SK-N-SH (cell line): ENCODE data around the gene SLC25A42. TPM values are rescaled to one million over a fixed set of nuclear protein-coding genes. Genes with fewer than 3 reads are reported as not detected.

ENCODE experiments used
- CTCF ChIA-PET: fragments of 300-600, 350-600 bp; formaldehyde crosslinking; extraction: SDS; loops from one replicate; lab custom pipeline; 2021; lab: Yijun Ruan, JAX
- POLR2A ChIA-PET: fragments of 350-600 bp; sonication (Branson Sonifier 250); formaldehyde crosslinking; extraction: SDS; loops from one replicate; lab custom pipeline; 2020; ENCODE audit warnings: antibody characterized with exemption, inconsistent platforms; lab: Yijun Ruan, JAX
- DNase-seq: peaks from one replicate; pipeline ENCODE4 v3.0.0; 2012
- H2AFZ ChIP-seq: fragments of 200-600 bp; sonication (generic); 2 replicates; pipeline ENCODE4 v1.8.1; 2016; ENCODE audit warnings: antibody characterized with exemption, mild to moderate bottlenecking, low read depth
- H3F3A ChIP-seq: fragments of 200-600 bp; sonication (generic); replicated peaks from 2 replicates; pipeline ENCODE3; 2016; ENCODE audit warnings: antibody characterized with exemption, mild to moderate bottlenecking; ENCODE audit not compliant: insufficient read depth
- H3K27ac ChIP-seq, 2 experiments: fragments of 200-500 bp in 1 of 2; fragments of 200-600 bp in 1 of 2; sonication (Bioruptor generic) in 1 of 2; sonication (generic), shearing (Covaris generic) in 1 of 2; 2 replicates each; pipeline versions ENCODE4 v1.5.1 to v1.6.1; 2014 to 2016; ENCODE audit warnings: low read depth in 2 of 2, inconsistent platforms in 1 of 2, low read length in 1 of 2, mild to moderate bottlenecking in 1 of 2, mixed read lengths in 1 of 2
- H3K27me3 ChIP-seq: fragments of 200-600 bp; sonication (generic), shearing (Covaris generic); 2 replicates; pipeline ENCODE4 v1.6.1; 2016; ENCODE audit warnings: mixed run types; ENCODE audit not compliant: insufficient read depth
- H3K36me3 ChIP-seq, 2 experiments: fragments of 200-500 bp in 1 of 2; fragments of 200-600 bp in 1 of 2; sonication (Bioruptor generic) in 1 of 2; sonication (generic) in 1 of 2; replicated peaks in 1 of 2; 2 replicates each; pipeline versions ENCODE3 to v1.5.1; 2014 to 2016; ENCODE audit warnings: low read length in 1 of 2, mild to moderate bottlenecking in 1 of 2; ENCODE audit not compliant: insufficient read depth in 2 of 2, control insufficient read depth in 1 of 2
- H3K4me1 ChIP-seq, 2 experiments: fragments of 200-500 bp in 1 of 2; fragments of 200-600 bp in 1 of 2; sonication (Bioruptor generic) in 1 of 2; sonication (generic), shearing (Covaris generic) in 1 of 2; 2 replicates each; pipeline versions ENCODE4 v1.5.1 to v1.6.1; 2014 to 2016; ENCODE audit warnings: low read depth in 1 of 2, low read length in 1 of 2, mixed run types in 1 of 2; ENCODE audit not compliant: insufficient read depth in 2 of 2, control insufficient read depth in 1 of 2
- H3K4me2 ChIP-seq: fragments of 200-600 bp; sonication (generic), shearing (Covaris generic); 2 replicates; pipeline ENCODE4 v1.6.1; 2017; ENCODE audit warnings: mixed run types
- H3K4me3 ChIP-seq, 2 experiments: fragments of 200-500 bp in 1 of 2; fragments of 200-600 bp in 1 of 2; sonication (Bioruptor generic) in 1 of 2; sonication (generic), shearing (Covaris generic) in 1 of 2; 2 replicates each; pipeline versions ENCODE4 v1.5.1 to v1.8.1; 2014 to 2016; ENCODE audit warnings: low read depth in 2 of 2, inconsistent platforms in 1 of 2, low read length in 1 of 2, mild to moderate bottlenecking in 1 of 2, mixed read lengths in 1 of 2, moderate library complexity in 1 of 2
- H3K79me2 ChIP-seq: fragments of 200-600 bp; sonication (generic); 2 replicates; pipeline ENCODE4 v1.8.1; 2017; ENCODE audit warnings: mild to moderate bottlenecking; ENCODE audit not compliant: insufficient read depth
- H3K9ac ChIP-seq: fragments of 200-600 bp; sonication (generic); 2 replicates; pipeline ENCODE4 v1.6.1; 2017; ENCODE audit warnings: mixed run types
- H3K9me2 ChIP-seq: fragments of 200-600 bp; sonication (generic); 2 replicates; pipeline ENCODE4 v1.6.1; 2017; ENCODE audit warnings: mixed run types
- H3K9me3 ChIP-seq: fragments of 200-600 bp; sonication (generic); 2 replicates; pipeline ENCODE4 v1.6.1; 2017; ENCODE audit warnings: mixed run types, mild to moderate bottlenecking, moderate library complexity
- H4K20me1 ChIP-seq: fragments of 200-600 bp; sonication (generic); 2 replicates; pipeline ENCODE4 v1.6.1; 2017; ENCODE audit warnings: mild to moderate bottlenecking, mixed run types; ENCODE audit not compliant: insufficient read depth
- ELF1 ChIP-seq: IDR thresholded peaks from 2 replicates; pipeline ENCODE4 v1.4.0; 2012
- EZH2phosphoT487 ChIP-seq: fragments of 200-600 bp; sonication (generic); IDR thresholded peaks from 2 replicates; pipeline ENCODE4 v1.6.1; 2017; ENCODE audit warnings: low read depth, mixed run types, mild to moderate bottlenecking, antibody characterized with exemption, moderate library complexity, borderline replicate concordance
- FOSL2 ChIP-seq: IDR thresholded peaks from 2 replicates; pipeline ENCODE4 v1.4.0; 2012; ENCODE audit warnings: low read depth, mild to moderate bottlenecking, moderate library complexity, borderline replicate concordance
- FOXM1 ChIP-seq: IDR thresholded peaks from 2 replicates; pipeline ENCODE4 v1.4.0; 2012; ENCODE audit warnings: low read depth, mild to moderate bottlenecking
- GATA2 ChIP-seq: sonication (generic); formaldehyde crosslinking; IDR thresholded peaks from 2 replicates; pipeline ENCODE4 v1.5.0; 2020; ENCODE audit warnings: mild to moderate bottlenecking, missing genetic modification reagents
- NRF1 ChIP-seq: IDR thresholded peaks from 2 replicates; pipeline ENCODE4 v1.6.1; 2012; ENCODE audit warnings: low read depth, mild to moderate bottlenecking, low read length
- RCOR1 ChIP-seq: fragments of 150-350 bp; IDR thresholded peaks from 2 replicates; pipeline ENCODE4 v1.6.1; 2017; ENCODE audit warnings: antibody characterized with exemption, low read length
- TCF12 ChIP-seq: IDR thresholded peaks from 2 replicates; pipeline ENCODE4 v1.4.0; 2012
- TEAD4 ChIP-seq: IDR thresholded peaks from 2 replicates; pipeline ENCODE4 v1.4.0; 2012; ENCODE audit warnings: mild to moderate bottlenecking, borderline replicate concordance; ENCODE audit not compliant: insufficient read depth
- YY1 ChIP-seq: IDR thresholded peaks from 2 replicates; pipeline ENCODE4 v1.4.0; 2012; ENCODE audit warnings: low read depth, mild to moderate bottlenecking
- WGBS: methylation state at CpG from one replicate; pipeline ENCODE4 v1.1.6; 2017; ENCODE audit warnings: low lambda C conversion rate; 5-methylcytosine and 5-hydroxymethylcytosine counted together
- polyA plus RNA-seq, 3 experiments: library from polyadenylated mRNA; depleted of rRNA; stranded (reverse); fragments of >200 nt; gene quantifications; 2 replicates each; pipeline ENCODE4 v1.2.3, GENCODE V29; 2012
- TF ChIP-seq, protein P1 (sequence below): IDR thresholded peaks from 2 replicates; pipeline ENCODE4 v1.4.0; 2012; ENCODE audit warnings: low read depth, borderline replicate concordance
- TF ChIP-seq, protein P2 (sequence below): fragments of 150-350 bp; IDR thresholded peaks from 2 replicates; pipeline ENCODE4 v1.6.1; 2016; ENCODE audit warnings: mild to moderate bottlenecking, low read depth, low read length
- TF ChIP-seq, protein P3 (sequence below): IDR thresholded peaks from 2 replicates; pipeline ENCODE4 v1.6.1; 2012; ENCODE audit warnings: mild to moderate bottlenecking, low read depth, low read length, moderate library complexity
- TF ChIP-seq, protein P4 (sequence below): IDR thresholded peaks from 2 replicates; pipeline ENCODE4 v1.4.0; 2012; ENCODE audit warnings: low read depth, borderline replicate concordance
- TF ChIP-seq, protein P5 (sequence below): fragments of 150-350 bp; IDR thresholded peaks from 2 replicates; pipeline ENCODE4 v1.6.1; 2017; ENCODE audit warnings: antibody characterized with exemption, low read length, low read depth, borderline replicate concordance

The SLC25A42 gene
- polyA plus RNA-seq, 1 of the 3 experiments (the other 2 are of a cell fraction): 6.1 TPM

DNA sequence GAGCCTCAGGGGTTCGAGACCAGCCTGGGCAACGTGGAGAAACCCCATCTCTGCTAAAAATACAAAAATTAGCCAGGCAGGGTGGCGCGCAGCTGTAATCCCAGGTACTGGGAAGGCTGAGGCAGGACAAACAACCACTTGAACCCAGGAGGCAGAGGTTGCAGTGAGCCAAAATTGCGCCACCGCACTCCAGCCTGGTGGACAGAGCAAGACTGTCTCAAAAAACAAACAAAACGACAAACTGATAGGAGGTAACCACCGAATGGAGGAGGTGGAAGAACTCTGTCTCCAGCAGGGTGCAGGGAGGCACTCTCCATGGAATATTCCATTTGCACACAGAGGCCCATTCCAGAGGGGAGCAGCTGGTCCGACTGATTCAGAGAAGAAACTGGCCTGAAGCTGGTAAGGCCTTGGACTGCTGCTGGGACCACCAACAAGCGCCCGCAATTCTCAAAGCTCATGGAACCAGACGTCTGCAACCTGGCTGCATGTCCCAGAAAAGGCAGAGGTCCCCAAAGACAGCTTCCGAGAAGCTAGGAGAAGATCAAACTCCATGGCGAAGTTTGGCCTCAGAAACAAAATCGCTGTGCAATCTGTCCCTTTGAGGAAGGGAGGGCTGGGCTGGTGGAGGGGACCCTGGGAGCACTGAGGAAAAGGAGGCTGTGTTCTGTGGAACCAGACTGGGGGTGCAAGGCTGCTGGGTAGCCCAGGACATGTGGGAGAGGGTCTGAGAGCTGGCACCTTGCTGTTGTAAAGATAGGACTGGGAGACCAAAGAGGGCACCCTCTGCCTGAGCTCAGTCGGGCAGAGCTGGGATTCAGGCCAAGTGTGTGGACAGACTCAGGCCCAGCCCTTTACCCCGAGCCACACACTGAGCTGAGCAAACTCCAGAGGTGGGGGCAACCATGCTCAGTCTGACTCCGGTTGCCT lies 35.2 kb downstream of the SLC25A42 start:
- 81% methylated on average over 17 of the region's 18 CpGs for WGBS
- POLR2A ChIA-PET: no interaction called here

DNA sequence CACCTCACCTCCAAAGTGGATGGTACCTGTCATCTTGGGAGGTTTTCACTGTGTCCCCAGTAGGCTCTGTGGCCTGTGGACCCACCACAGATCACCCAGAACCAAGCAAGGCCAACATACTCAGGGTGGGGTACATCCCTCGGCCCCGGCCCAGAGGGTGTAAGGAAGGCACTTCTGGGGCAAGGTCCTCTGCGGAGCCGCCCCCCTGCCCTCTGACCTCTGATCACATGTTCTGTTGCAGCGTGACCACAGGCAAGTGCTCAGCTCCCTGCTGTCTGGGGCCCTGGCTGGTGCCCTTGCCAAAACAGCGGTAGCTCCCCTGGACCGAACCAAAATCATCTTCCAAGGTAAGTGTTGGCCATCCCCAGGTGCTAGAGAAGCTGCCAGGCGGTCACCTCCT lies 37.7 kb downstream of the SLC25A42 start:
- no peaks in the 10 kb centered on the region for H3K79me2 ChIP-seq
- no peaks in the 10 kb centered on the region for H3K9me2 ChIP-seq
- no peak for TF ChIP-seq YY1
- TF ChIP-seq, protein P1, sequence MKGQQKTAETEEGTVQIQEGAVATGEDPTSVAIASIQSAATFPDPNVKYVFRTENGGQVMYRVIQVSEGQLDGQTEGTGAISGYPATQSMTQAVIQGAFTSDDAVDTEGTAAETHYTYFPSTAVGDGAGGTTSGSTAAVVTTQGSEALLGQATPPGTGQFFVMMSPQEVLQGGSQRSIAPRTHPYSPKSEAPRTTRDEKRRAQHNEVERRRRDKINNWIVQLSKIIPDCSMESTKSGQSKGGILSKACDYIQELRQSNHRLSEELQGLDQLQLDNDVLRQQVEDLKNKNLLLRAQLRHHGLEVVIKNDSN: no peak
- no peak for TF ChIP-seq FOSL2
- TF ChIP-seq NRF1: no peak
- TF ChIP-seq, protein P2, sequence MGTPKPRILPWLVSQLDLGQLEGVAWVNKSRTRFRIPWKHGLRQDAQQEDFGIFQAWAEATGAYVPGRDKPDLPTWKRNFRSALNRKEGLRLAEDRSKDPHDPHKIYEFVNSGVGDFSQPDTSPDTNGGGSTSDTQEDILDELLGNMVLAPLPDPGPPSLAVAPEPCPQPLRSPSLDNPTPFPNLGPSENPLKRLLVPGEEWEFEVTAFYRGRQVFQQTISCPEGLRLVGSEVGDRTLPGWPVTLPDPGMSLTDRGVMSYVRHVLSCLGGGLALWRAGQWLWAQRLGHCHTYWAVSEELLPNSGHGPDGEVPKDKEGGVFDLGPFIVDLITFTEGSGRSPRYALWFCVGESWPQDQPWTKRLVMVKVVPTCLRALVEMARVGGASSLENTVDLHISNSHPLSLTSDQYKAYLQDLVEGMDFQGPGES: no peak
- TF ChIP-seq ELF1: no peak
- TF ChIP-seq GATA2: no peak
- TF ChIP-seq, protein P3, sequence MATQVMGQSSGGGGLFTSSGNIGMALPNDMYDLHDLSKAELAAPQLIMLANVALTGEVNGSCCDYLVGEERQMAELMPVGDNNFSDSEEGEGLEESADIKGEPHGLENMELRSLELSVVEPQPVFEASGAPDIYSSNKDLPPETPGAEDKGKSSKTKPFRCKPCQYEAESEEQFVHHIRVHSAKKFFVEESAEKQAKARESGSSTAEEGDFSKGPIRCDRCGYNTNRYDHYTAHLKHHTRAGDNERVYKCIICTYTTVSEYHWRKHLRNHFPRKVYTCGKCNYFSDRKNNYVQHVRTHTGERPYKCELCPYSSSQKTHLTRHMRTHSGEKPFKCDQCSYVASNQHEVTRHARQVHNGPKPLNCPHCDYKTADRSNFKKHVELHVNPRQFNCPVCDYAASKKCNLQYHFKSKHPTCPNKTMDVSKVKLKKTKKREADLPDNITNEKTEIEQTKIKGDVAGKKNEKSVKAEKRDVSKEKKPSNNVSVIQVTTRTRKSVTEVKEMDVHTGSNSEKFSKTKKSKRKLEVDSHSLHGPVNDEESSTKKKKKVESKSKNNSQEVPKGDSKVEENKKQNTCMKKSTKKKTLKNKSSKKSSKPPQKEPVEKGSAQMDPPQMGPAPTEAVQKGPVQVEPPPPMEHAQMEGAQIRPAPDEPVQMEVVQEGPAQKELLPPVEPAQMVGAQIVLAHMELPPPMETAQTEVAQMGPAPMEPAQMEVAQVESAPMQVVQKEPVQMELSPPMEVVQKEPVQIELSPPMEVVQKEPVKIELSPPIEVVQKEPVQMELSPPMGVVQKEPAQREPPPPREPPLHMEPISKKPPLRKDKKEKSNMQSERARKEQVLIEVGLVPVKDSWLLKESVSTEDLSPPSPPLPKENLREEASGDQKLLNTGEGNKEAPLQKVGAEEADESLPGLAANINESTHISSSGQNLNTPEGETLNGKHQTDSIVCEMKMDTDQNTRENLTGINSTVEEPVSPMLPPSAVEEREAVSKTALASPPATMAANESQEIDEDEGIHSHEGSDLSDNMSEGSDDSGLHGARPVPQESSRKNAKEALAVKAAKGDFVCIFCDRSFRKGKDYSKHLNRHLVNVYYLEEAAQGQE: no peak
- TF ChIP-seq TCF12: no peak
- TF ChIP-seq RCOR1: no peak
- no peak for TF ChIP-seq EZH2phosphoT487
- H3K9ac ChIP-seq: no peak overlapping the region
- no peaks in the 10 kb centered on the region; a peak in 1 of 4 replicates for H3K4me1 ChIP-seq
- H3K36me3 ChIP-seq: no peaks in the 10 kb centered on the region
- peak; percentile 4 for DNase-seq
- ChIA-PET POLR2A (no interaction called here), CTCF (interaction anchor here (1.9 kb wide), 1 partner anchor 73 kb away, joined by 8 read pairs; no protein-coding TSS in a partner anchor)
- no peak overlapping the region for H2AFZ ChIP-seq
- no peak overlapping the region for H3K4me3 ChIP-seq
- H3K27ac ChIP-seq: no peak overlapping the region
- H3K9me3 ChIP-seq: no peaks in the 10 kb centered on the region
- H3K27me3 ChIP-seq: no peaks in the 10 kb centered on the region
- H3F3A ChIP-seq: no peaks in the 10 kb centered on the region
- H4K20me1 ChIP-seq: no peaks in the 10 kb centered on the region
- 91% methylated on average over 3 of the region's 8 CpGs for WGBS
- no peak overlapping the region for H3K4me2 ChIP-seq

More for the DNA sequence above, 35.2 kb downstream of the SLC25A42 start:
- no peak overlapping the region for H3K27ac ChIP-seq
- no peak overlapping the region for H3K4me2 ChIP-seq
- CTCF ChIA-PET: interaction anchor here (1.0 kb wide), 1 partner anchor 17 kb away, joined by 3 read pairs; no protein-coding TSS in a partner anchor
- DNase-seq: no peak
- H3F3A ChIP-seq: no peaks in the 10 kb centered on the region
- no peak overlapping the region for H3K9ac ChIP-seq
- H3K4me1 ChIP-seq: no peaks in the 10 kb centered on the region
- TF ChIP-seq YY1 (no peak), FOXM1 (no peak), FOSL2 (no peak), TEAD4 (no peak), EZH2phosphoT487 (no peak), ELF1 (no peak)
- TF ChIP-seq, protein P4, sequence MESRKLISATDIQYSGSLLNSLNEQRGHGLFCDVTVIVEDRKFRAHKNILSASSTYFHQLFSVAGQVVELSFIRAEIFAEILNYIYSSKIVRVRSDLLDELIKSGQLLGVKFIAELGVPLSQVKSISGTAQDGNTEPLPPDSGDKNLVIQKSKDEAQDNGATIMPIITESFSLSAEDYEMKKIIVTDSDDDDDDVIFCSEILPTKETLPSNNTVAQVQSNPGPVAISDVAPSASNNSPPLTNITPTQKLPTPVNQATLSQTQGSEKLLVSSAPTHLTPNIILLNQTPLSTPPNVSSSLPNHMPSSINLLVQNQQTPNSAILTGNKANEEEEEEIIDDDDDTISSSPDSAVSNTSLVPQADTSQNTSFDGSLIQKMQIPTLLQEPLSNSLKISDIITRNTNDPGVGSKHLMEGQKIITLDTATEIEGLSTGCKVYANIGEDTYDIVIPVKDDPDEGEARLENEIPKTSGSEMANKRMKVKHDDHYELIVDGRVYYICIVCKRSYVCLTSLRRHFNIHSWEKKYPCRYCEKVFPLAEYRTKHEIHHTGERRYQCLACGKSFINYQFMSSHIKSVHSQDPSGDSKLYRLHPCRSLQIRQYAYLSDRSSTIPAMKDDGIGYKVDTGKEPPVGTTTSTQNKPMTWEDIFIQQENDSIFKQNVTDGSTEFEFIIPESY: no peak
- TF ChIP-seq, protein P5, sequence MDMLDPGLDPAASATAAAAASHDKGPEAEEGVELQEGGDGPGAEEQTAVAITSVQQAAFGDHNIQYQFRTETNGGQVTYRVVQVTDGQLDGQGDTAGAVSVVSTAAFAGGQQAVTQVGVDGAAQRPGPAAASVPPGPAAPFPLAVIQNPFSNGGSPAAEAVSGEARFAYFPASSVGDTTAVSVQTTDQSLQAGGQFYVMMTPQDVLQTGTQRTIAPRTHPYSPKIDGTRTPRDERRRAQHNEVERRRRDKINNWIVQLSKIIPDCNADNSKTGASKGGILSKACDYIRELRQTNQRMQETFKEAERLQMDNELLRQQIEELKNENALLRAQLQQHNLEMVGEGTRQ: no peak
- TF ChIP-seq, all 33 proteins: peak for 0
- Histone ChIP-seq H3K79me2 (no peaks in the 10 kb centered on the region), H2AFZ (no peak overlapping the region), H3K9me3 (no peaks in the 10 kb centered on the region), H3K27me3 (no peaks in the 10 kb centered on the region), H4K20me1 (no peaks in the 10 kb centered on the region), H3K4me3 (no peak overlapping the region), H3K36me3 (no peaks in the 10 kb centered on the region), H3K9me2 (no peaks in the 10 kb centered on the region)
